Ectodermal cell (in vitro differentiated cells): ENCODE measurements around the gene MMP25.

Experiments used
- H3K27ac ChIP-seq: 2 replicates; pipeline ENCODE4 v1.7.0; 2013; ENCODE audit warnings: mild to moderate bottlenecking, low read depth, low read length; ENCODE audit not compliant: insufficient read depth, poor library complexity, severe bottlenecking
- H3K27me3 ChIP-seq: 2 replicates; pipeline ENCODE4 v1.7.0; 2013; ENCODE audit warnings: mild to moderate bottlenecking, low read length; ENCODE audit not compliant: insufficient read depth, control insufficient read depth, poor library complexity, severe bottlenecking
- H3K36me3 ChIP-seq: one replicate; pipeline ENCODE4 v1.7.0; 2013; ENCODE audit warnings: low read length; ENCODE audit not compliant: control insufficient read depth, insufficient read depth
- H3K4me1 ChIP-seq: one replicate; pipeline ENCODE4 v1.7.0; 2013; ENCODE audit warnings: low read length; ENCODE audit not compliant: control insufficient read depth, insufficient read depth
- H3K4me3 ChIP-seq: 2 replicates; pipeline ENCODE4 v1.7.0; 2013; ENCODE audit warnings: low read depth, low read length, control low read depth; ENCODE audit not compliant: insufficient read depth
- H3K9me3 ChIP-seq: 2 replicates; pipeline ENCODE4 v1.7.0; 2013; ENCODE audit warnings: mild to moderate bottlenecking, low read length, moderate library complexity; ENCODE audit not compliant: control insufficient read depth
- WGBS, 2 experiments: methylation state at CpG; one replicate each; pipeline ENCODE4 v1.1.7; 2013; ENCODE audit warnings: missing lambda C conversion rate in 2 of 2; 5-methylcytosine and 5-hydroxymethylcytosine counted together

MMP25 gene

GRCh38 chr16:3007957-3008689, 38.2 kb upstream of the MMP25 start:
- no peaks in the 10 kb centered on the region for H3K36me3 ChIP-seq
- H3K4me1 ChIP-seq = peaks cover 27% of the 10 kb centered on the region
- H3K27ac ChIP-seq = no peak overlapping the region
- no peaks in the 10 kb centered on the region for H3K9me3 ChIP-seq
- peaks cover 63% of the 10 kb centered on the region for H3K27me3 ChIP-seq
- no peak overlapping the region for H3K4me3 ChIP-seq
- WGBS, 2 experiments = 8% methylated on average over 15 to 17 of the region's 17 CpGs

DNA sequence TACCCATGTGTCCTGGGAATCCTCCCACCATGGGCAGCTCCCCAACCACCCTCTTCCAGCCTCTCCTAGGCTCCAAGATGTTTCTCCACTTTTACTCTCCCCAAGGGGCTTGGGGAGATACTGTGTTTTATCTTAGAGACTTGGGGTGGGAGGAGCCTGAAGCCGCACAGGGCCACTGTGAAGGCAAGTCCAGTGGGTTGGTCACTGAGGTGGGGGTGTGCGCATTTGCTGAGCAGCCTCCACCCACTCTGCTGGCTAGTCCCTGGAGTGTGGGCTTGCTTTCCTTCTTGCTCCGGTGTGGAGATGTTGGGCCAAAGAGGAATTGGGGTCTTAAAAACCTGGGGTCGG, 37.7 kb upstream of the MMP25 start:
- Histone ChIP-seq H3K27ac (no peak overlapping the region), H3K27me3 (peaks cover 68% of the 10 kb centered on the region)

GRCh38 chr16:3009568-3010390, 36.6 kb upstream of the MMP25 start:
- H3K27ac ChIP-seq = no peak overlapping the region
- H3K36me3 ChIP-seq = no peaks in the 10 kb centered on the region
- 22 to 24% methylated on average over 21 of the region's 21 CpGs for WGBS, 2 experiments
- peaks cover 35% of the 10 kb centered on the region for H3K4me1 ChIP-seq
- no peaks in the 10 kb centered on the region for H3K9me3 ChIP-seq
- peaks cover 70% of the 10 kb centered on the region for H3K27me3 ChIP-seq
- peak overlapping the region; percentile 6 for H3K4me3 ChIP-seq

More for the DNA sequence above, 37.7 kb upstream of the MMP25 start:
- H3K36me3 ChIP-seq = no peaks in the 10 kb centered on the region
- no peak overlapping the region for H3K4me3 ChIP-seq
- peaks cover 27% of the 10 kb centered on the region for H3K4me1 ChIP-seq
- H3K9me3 ChIP-seq = no peaks in the 10 kb centered on the region
- 36 to 39% methylated on average over 4 of the region's 4 CpGs for WGBS, 2 experiments

DNA sequence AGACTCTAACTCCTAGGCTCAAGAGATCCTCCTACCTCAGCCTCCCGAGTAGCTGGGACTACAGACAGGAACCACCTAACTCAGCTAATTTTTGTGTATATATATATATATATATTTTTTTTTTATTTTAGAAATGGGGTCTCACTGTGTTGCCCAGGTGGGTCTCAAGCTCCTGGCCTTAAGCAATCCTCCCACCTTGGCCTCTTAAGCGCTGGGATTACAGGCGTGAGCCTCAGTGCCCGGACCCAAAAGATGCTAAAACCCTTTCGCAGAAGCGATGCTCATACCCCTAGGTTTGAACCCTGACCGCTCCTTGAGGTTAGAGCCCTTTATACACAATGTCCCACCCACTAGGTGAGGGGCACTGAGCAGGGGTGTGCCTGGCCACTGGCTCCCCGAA, 35.9 kb upstream of the MMP25 start:
- no peak overlapping the region for H3K27ac ChIP-seq
- WGBS, 2 experiments = 94 to 96% methylated on average over 7 of the region's 8 CpGs
- peaks cover 63% of the 10 kb centered on the region for H3K27me3 ChIP-seq
- H3K9me3 ChIP-seq = no peaks in the 10 kb centered on the region
- no peak overlapping the region for H3K4me3 ChIP-seq
- no peaks in the 10 kb centered on the region for H3K36me3 ChIP-seq
- H3K4me1 ChIP-seq = peaks cover 35% of the 10 kb centered on the region

DNA sequence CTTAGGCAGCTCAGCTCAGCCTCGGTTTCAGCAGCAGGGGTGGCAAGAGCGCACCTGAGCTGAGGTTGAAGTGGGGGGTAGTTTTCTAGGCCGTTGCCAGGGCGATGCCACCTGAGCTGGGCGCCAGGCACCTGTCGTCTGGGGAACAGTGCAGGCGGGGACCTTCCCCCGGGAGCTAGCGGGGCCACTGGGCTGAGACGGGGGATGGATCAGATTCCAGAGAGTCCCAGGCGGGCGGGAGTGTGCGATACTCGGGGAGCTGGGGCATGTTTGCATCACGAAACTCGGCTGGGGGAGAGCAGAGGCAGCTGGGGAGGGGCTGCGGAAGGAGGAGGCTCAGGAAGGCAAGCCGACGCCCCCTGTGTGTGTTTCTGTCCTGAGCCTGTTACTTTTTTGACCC, 34.1 kb upstream of the MMP25 start:
- Histone ChIP-seq H3K4me1 (peaks cover 35% of the 10 kb centered on the region), H3K4me3 (peak overlapping the region; percentile 2), H3K36me3 (no peaks in the 10 kb centered on the region), H3K27ac (no peak overlapping the region), H3K9me3 (no peaks in the 10 kb centered on the region), H3K27me3 (peaks cover 48% of the 10 kb centered on the region)
- WGBS, 2 experiments = 17% methylated on average over 19 of the region's 19 CpGs

DNA sequence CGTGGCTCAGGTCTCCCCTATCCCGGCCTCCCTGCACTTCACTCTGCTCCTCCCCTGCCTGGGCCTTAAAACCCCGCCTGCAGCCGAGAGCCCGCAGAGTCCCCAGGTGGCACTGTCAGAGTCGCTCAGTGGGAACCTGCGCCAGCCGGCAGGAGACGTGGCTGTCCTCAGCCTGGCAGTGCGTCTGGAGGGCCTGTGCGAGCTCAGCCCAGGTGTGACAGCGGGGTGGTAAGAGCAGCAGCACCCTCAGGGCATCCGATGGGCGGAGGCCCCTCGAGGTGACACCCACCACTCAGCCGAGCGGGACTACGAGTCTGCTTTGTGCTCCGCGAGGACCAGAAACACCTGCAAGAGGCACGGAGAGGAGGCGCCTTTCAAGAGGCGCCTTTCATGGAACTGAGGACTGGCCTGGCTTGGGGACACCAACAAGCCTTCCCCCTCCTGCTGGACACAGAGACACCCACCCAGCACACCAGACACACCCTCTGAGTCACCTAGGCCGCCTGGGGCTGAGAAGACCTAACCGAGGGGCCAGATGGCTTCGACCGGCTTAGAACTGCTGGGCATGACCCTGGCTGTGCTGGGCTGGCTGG, 33.4 kb upstream of the MMP25 start, which contains the start of gene CLDN9:
Gene CLDN9, plus strand, starts transcription at position 96 of the 593 bp plus-strand sequence. Its CDS starts 440 bp downstream, at position 536.
- H3K4me3 ChIP-seq = peak within 1 kb of the TSS; percentile 2
- no peak within 1 kb of the TSS for H3K27ac ChIP-seq
- H3K4me1 ChIP-seq = peaks cover 29% of the 10 kb centered on the region
- peaks cover 44% of the 10 kb centered on the region for H3K27me3 ChIP-seq
- WGBS, 2 experiments = 25 to 26% methylated on average over 27 of the region's 27 CpGs
- H3K36me3 ChIP-seq = no peaks in the 10 kb centered on the region
- no peaks in the 10 kb centered on the region for H3K9me3 ChIP-seq

DNA sequence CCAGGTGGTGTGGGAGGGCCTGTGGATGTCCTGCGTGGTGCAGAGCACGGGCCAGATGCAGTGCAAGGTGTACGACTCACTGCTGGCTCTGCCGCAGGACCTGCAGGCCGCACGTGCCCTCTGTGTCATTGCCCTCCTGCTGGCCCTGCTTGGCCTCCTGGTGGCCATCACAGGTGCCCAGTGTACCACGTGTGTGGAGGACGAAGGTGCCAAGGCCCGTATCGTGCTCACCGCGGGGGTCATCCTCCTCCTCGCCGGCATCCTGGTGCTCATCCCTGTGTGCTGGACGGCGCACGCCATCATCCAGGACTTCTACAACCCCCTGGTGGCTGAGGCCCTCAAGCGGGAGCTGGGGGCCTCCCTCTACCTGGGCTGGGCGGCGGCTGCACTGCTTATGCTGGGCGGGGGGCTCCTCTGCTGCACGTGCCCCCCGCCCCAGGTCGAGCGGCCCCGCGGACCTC, 32.8 kb upstream of the MMP25 start:
- Histone ChIP-seq H3K36me3 (no peaks in the 10 kb centered on the region), H3K27ac (no peak overlapping the region), H3K4me3 (no peak overlapping the region), H3K9me3 (no peaks in the 10 kb centered on the region), H3K4me1 (peaks cover 25% of the 10 kb centered on the region), H3K27me3 (peaks cover 38% of the 10 kb centered on the region)
- WGBS, 2 experiments = 74 to 76% methylated on average over 27 of the region's 27 CpGs

DNA sequence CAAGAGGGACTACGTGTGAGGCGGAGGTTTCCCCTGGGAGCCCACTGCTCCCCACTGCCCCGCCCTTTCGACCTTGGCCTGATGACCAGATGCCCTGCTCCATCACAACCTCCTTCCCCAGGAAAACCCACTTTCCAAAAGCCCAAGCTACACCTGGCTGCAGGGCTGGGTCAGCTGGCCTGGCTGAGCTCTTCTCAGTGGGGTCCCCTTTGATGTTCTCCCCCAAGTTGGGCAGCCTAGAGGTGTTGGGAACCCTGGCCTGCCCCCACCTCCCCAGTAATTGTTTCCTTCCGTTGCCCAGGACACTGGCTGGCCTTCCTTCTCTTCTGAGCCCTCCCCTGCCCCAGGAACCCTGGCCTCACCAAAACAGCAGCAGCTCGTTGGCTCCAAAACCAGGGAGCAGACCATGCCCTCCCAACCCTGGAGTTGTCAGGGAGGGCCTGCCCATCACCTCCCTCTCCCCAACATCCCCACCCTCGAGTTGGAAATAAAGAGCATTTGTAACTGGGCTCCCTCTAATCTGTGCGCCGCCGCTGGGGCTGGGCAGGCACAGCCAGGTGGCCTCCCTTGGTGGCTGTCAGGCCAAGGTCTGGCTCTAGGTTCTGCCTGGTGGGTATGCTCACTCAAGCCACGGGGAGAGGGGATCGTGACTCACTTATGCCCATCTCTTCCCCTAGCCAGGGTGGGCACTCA, 32.2 kb upstream of the MMP25 start:
- 79 to 81% methylated on average over 12 of the region's 12 CpGs for WGBS, 2 experiments
- Histone ChIP-seq H3K27me3 (peaks cover 33% of the 10 kb centered on the region), H3K9me3 (no peaks in the 10 kb centered on the region), H3K4me3 (no peak overlapping the region), H3K27ac (no peak overlapping the region), H3K4me1 (peaks cover 22% of the 10 kb centered on the region), H3K36me3 (no peaks in the 10 kb centered on the region)

- H3K4me3 ChIP-seq = no peak overlapping the region
- no peaks in the 10 kb centered on the region for H3K36me3 ChIP-seq
- no peaks in the 10 kb centered on the region for H3K9me3 ChIP-seq
- peaks cover 17% of the 10 kb centered on the region for H3K4me1 ChIP-seq
- peaks cover 33% of the 10 kb centered on the region for H3K27me3 ChIP-seq
- 92 to 93% methylated on average over 6 of the region's 6 CpGs for WGBS, 2 experiments
- H3K27ac ChIP-seq = no peak overlapping the region
Observed at GRCh38 chr16:3014971-3015370, 31.4 kb upstream of the MMP25 start.
